Fibroblast of skin of left quadriceps (primary cell): ENCODE data around the gene CSTPP1.
"Not testable (repeated sequence)": the region's sequence is repeated elsewhere in the genome, so short reads cannot be mapped to it uniquely, and the experiment has no call there.

Source experiments
- DNase-seq, 2 experiments: peaks; one replicate each; pipeline ENCODE4 v3.0.0-alpha.2; 2013; ENCODE audit warnings: low read depth in 2 of 2

Gene CSTPP1

DNA sequence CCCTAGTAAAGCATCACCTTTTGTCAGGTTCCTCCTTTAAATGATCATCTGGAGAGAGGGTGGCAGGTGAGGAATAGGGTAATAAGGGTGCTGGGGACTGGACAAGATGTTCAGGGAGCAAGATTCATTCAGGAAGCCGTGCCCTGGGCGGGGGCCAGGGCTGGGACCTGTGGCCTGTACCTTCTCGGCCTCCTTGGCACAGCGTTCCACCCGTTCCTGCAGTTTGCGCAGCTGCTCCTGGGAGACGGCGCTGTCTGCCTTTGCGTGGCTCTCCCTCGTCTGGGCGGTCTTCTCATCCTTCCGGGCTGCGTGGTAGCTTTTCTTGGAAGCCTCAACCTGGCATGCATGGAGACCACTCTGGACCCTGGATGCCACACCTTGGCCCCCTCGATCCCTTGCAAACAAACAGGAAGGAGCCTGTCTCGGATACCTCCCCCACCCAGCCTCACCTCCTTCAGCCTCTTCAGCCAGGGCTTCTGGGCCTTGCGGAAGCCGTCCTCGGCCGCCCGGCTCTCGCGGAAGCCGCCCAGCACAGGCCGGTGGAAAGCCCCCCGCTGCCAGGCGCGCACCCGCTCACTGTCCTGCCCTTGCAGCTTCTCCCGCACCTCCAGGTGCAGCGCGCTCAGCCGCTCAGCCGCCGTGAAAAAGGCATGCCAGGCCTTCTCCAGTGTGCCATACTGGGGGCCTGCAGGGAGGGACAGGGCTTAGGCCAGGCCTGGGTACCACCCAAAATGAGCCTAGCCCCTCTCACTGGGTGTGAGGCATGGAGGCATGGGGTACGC lies 243.6 kb downstream of the CSTPP1 start:
- DNase-seq, result no peak

DNA sequence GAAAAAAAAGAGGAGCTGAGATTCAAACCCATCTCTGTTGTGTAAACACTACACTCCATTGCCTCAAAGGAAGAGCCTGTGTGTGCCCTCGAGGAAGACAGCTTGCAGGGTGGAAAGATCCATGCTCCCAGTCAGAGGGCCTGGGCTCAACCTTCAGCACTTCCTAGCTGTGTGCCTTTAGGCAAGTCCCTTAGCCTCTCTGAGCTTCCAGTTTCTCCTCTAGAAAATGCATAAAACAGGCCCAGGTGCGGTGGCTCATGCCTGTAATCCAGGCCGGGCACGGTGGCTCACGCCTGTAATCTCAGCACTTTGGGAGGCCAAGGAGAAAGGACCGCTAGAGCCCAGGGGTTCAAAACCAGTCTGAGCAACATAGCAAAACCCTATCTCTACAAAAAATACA lies 244.7 kb downstream of the CSTPP1 start:
- no peak for DNase-seq

GRCh38 chr11:47182380-47182779 lies 245.8 kb downstream of the CSTPP1 start:
- no peak for DNase-seq

GRCh38 chr11:47183031-47183856 lies 246.7 kb downstream of the CSTPP1 start:
- no peak for DNase-seq

- DNase-seq, result no peak
Measured at GRCh38 chr11:47183969-47184368, 247.4 kb downstream of the CSTPP1 start.

- no peak for DNase-seq
Measured at GRCh38 chr11:47184711-47185304, 248.2 kb downstream of the CSTPP1 start.

DNA sequence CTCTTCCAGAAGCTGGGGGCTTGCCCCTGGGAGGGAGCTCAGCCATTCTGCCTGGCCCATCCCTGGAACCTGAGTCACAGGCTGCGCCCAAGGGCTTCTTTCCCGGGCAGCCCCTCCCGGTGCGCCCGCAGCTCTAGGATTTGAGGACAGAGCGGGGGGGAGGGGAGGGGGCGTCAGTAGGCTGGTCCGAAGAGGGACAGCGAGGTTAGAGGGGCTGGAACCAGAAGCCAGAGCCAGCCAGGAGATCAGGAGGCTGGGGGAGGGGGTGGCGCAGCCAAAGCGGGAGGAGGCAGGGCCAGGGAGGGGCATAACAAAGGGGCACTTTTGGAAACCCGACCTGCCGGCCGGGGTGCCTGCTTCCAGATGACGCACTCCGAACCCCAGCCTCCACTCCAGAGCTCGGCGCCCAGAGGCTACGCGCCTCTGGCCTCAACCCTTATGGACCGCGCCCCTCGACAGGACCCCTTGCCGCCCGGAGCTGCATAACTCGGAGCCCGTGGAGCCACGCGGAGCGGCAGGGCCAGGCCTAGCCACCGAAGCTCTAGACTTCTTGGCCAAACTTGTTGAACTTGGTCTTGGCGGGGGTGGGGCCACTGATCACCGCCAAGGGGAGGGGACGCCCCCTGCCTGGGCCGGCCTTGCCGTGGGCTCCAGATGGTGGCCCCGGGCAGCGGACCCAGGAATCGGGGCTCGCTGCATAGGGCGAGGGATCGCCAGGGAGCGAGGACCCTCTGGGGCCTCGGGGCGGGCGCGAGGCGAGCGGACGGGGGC lies 248.9 kb downstream of the CSTPP1 start:
- DNase-seq, result no peak

GRCh38 chr11:47186076-47186699 lies 249.6 kb downstream of the CSTPP1 start, which contains the start of gene PACSIN3:
Gene PACSIN3 (minus strand): TSS chr11:47186434. CDS start chr11:47182727, 3,707 bp downstream.
- DNase-seq, result no peak

GRCh38 chr11:47186700-47187695 lies 250.4 kb downstream of the CSTPP1 start:
- DNase-seq, result no peak

DNA sequence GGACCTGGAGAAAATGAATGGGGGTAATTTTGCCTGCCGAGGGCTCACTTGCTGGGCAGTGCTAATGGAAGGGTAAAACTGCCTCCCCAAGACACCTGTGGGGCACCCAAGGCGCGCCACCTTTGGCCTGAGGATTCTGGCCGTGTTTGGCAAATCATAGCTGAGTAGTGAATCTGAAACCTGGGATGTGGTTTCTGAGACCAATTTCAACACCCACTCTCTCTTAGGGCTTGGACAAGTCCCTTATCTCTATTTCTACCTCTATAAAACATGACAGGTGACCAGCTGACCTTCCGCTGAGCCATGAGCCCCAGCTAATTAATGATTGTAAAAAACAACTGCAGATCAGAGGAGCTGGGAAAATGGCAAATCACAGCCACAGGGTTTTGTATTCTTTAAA lies 251.2 kb downstream of the CSTPP1 start:
- DNase-seq, result no peak

- DNase-seq, result peak in 1 of 2 experiments; percentile 9
Measured at GRCh38 chr11:47188259-47188658, 251.7 kb downstream of the CSTPP1 start.

GRCh38 chr11:47189100-47189834 lies 252.7 kb downstream of the CSTPP1 start:
- DNase-seq, result peak in 1 of 2 experiments; percentile 24

DNA sequence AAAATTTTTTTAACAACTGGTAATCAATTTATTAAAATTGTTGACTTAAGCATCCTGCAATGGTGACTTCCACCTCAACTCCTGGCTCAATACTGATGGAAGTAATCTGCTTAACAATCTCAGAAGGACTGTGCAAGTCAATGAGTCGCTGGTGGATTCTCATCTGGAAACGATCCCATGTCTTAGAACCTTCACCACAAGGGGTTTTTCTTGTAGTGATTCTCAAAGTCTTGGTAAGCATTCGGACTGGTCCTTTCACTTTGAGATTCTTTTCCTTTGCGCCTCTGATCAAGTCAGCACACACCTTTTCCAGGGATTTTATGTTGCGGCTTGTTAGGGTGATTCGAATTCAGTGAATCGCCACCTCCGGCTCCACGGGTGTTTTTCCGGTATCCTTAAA lies 254.6 kb downstream of the CSTPP1 start:
- DNase-seq, result not testable (repeated sequence)

DNA sequence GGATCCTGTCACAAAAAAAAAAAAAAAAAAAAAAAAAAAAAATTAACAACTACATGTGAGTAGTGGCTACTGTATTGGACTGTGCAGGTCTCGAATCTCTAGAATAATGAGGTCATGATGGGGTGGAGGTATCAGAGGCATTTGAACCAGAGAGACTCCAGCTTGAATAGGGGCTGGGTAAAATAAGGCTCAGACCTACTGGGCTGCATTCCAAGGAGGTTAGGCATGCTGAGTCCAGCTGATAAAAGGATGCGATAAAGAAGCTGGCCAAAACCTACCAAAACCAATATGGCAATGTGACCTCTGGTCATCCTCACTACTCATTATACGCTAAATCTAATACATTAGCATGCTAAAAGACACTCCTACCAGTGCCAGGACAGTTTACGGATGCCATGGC lies 255.6 kb downstream of the CSTPP1 start:
- DNase-seq, result no peak

GRCh38 chr11:47198161-47198560 lies 261.6 kb downstream of the CSTPP1 start:
- not testable (repeated sequence) for DNase-seq

GRCh38 chr11:47201015-47201414 lies 264.5 kb downstream of the CSTPP1 start:
- no peak for DNase-seq

DNA sequence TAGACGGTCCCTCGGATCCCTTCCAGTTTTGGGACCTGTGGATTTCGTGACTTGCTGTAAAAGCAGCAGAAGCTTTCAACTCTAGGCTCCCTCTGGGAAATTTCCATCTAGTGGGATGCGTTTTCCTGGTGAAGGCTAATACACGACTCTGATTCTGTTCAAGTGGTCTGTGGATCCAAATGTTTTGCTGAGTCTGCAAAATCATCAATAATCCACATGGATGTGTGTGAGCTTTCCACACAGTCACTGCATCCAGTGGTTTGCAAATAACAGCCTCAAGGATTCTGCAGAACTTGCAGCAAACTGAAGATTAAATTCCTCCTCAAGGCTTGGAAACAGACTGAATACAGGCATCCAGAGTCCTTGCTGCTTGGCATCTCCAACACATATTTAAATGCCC lies 266.0 kb downstream of the CSTPP1 start:
- DNase-seq, result no peak

- DNase-seq, result peak in 1 of 2 experiments; percentile 63
Measured at GRCh38 chr11:47204637-47204989, 268.1 kb downstream of the CSTPP1 start.

GRCh38 chr11:47206577-47206976 lies 270.0 kb downstream of the CSTPP1 start:
- DNase-seq, result not testable (repeated sequence)
